DMS53 treated with DMSO at 0.1 percent for 48 hours (cell line): ENCODE measurements around the gene CLK2.
"Not testable (repeated sequence)": the region's sequence is repeated elsewhere in the genome, so short reads cannot be mapped to it uniquely, and the experiment has no call there.

ENCODE experiments used
- DNase-seq: peaks from one replicate; lab custom pipeline; 2025; ENCODE audit not compliant: unreplicated experiment; lab: John Stamatoyannopoulos, UW

Gene CLK2

DNA sequence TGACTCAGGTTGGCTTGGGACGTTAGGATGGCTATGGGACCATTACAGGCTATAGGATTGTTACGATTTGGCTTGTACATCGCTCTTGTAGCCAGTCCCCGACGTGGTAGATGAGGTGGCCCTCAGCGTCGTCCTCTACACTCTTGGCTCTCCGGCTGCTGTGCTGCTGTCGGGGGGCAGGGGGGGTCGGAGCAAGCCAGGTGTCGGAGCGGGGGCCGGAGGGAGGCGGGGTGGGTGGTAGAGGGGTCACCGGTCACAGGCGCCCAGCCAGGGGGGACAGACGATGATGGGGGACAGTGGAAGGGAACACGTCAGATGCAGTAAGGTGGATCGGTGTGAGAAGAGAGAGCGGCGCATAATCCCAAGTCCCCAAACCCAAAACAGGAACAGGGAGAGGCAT, 4.7 kb downstream of the CLK2 start:
- no peak for DNase-seq

DNA sequence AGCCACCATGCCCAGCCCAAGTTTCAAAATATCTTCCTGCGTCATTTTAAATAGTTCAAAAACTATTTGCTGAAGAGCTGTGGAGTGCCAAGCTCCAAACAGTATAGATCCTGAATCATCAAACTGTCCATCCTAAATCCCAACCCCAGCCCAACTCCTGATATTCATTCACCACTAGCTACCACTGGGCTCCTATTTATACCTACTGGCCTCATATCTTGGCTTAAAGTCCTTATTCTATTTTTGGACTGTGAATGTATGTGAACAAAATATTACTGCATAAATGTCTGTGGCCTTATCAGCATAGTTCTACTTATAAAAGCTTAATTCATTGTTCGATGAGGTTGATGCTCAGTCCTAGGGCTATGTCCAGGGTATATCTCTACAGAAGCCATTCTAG, 5.9 kb downstream of the CLK2 start:
- DNase-seq: no peak

DNA sequence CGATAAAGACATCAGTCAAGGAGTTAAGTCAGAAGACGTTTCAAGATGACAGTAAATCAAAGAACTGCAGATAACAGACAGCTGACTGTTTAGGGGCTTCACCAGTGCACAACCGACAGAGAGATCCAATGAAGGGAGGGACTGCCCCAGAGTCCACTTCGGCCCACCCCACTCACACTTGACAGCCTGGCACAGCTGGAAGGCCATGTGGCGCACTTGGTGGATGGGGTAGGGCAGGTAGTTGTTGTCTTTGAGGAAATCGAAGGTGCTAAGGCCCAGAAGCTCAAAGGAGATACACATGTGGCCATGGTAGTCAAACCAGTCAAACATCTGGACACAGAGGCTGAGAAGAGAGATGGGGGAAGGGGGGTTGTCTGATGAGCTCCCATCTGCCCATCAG, 6.8 kb downstream of the CLK2 start:
- no peak for DNase-seq

DNA sequence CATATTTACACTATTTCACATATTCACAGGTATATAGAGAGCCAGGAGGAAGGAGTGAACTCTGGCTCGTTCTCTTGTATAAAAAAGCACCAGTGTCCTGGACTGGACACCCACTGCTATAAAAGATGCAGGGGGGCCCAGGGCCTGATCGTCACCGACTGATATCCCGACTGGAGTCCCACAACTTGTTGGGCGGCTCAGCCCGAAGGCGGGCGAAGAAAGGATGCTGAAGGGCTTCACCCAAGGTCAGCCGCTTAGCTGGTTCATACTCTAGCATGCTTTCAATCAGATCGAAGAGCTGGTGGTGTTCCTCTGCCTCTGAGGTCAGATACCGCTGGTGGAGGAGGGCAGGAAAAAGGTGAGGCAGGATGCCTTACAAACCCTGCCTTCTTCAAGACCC, 10.2 kb downstream of the CLK2 start:
- no peak for DNase-seq

DNA sequence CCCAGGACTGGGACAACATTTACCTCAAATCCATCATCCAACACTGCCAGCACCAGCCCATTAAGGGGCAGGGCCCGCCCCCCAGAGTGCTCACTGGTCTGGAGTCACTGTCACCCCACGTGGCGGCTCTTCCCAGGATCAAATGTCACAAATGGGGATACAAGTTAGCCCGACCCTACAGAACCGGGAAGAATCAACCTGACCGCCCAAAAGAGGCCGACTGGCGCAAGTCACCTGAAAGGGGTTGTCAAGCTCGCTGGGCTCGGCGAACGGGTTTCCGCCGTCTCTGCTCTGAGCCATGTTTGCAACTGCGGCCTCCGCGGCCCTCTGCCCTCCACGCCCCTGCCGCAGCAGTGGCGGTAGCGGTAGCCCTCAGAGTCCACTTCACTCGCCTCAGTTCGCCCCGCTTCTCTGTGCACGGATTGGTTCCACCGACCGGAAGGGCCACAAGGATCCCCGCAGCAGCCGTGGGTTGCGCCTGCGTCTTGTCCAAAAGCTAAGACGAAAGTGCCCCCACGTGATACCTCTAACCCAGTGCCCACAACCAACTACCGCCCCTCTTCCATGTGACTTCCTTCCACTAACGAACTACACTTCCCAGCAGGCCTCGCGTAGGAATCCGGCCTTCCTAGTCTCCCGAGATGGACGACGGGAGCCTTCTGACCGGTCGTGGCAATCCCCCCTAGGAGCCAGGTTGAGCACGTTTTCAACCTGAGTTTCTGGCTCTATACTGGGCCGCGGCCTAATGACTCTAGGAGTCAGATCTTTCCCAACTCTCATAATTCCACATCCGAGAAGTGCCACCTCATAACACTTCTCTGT, 11.2 kb downstream of the CLK2 start, which contains the start of gene SCAMP3:
Gene SCAMP3, minus strand, starts transcription at position 509 of the 822 bp plus-strand sequence. Its CDS starts 209 bp downstream, at position 300.
- DNase-seq: peak; percentile 96

DNA sequence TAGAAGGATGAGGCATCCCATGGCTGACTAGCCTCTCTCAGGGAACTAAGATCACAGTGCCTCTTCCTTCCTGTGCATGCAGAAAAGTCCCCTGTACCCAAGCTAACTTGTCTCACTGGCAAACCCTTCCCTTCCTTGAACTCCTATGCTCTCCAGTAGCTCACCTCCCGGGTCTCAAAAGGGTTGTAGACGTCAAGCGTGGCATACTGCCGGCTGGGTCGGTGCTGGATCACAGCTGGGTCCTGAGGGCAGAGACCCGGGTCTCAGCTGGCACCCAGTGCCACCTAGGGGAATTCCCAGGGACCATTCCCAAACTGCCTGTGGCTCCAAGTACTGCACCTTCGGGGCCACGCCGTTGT, 11.8 kb downstream of the CLK2 start:
- no peak for DNase-seq

DNA sequence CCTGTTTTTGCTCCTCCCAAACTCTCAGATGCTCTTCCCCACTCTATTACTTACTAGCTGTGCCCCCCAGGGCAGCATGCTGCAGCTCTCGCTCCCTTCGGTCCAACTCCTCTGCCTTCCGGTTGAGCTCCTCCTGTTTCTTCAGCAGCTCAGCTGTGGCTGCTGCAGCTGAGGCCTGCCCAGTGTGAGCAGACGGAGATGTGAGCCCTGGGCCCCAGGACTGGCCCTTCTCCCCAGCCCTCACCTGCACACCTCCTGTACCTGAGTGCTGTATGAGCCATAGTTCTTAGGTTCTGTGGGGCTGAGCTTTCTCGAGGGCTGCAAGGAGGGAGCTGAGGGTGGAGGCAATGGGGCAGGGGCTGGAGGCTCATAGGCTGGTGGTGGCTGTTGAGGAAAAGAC, 13.0 kb downstream of the CLK2 start:
- DNase-seq: no peak

DNA sequence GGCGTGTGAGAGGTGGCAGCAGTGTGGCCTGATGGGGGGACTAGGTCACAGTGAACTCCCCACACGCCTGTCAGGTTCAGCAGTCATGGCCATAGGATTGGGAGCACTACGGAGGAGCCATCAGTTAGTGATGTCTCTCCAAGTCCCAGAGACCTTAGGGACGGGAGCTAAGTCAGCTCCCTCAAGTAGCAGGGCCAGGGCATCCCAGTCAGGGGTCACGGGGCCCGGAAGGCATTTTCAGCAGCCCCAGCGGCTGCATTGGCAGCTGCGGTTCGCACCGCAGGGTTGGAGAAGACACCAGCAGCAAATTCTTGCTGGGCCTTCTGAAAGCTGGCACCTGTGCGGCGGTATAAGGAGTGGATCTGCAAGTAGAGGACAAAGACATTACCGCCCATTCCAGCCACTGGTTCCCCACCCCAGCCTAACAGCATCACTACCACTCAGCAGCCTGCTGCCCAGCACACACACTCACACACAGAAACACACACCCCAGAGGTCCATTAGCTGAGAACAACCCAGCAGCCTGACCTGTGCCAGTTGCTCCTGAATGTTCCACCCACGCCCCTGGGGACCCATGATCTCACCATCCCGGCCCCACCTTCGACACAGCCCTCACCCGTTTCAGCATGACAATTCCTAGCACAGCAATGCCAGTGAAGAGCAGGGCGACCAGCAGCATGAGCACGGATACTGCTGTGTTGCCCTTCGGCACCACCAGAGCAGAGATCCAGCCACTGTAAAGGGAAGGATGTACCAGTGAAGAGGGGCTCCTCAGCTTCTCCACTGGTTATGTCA, 17.0 kb downstream of the CLK2 start:
- no peak for DNase-seq

DNA sequence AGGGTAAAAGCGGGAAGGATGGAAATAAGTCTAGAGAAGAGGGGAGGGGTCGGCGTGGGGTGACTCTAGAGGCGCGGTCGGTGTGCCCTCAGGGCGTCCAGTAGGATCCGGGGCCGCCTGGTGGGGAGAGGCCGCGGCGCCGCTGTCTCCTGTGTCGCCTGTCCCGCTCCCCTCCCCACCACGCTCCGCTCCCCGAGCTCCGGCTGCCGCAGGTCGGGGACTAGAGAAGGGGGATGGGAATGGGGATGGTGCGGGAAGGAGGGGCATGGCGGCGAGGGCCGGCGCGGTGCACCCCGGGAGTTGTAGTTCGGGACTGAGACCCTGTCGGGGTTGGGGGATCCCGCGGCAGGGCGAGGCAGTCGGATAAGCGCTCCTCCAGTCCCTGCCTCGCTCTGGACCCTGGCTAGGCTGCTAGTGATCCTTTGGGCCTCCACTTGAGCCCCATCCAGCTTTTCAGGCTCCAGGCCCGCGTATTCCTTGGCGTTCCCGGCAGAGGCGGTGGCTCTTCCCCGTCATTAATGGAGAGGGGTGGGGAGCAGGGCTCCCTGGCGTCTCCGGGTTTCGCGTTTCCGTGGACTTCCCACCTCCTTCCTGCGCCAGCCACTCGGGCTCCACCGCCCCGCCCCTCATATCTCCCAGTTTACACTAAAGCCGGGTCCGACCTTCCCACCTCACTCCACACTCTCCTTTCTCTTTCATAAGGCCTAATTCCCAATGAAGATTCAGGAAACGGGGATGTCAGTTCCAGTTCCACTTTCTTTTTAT, 17.9 kb downstream of the CLK2 start, which contains the start of gene ENTREP3:
Gene ENTREP3, minus strand, starts transcription at position 241 of the 765 bp plus-strand sequence. CDS start 606 bp downstream, outside the sequence.
- peak; percentile 73 for DNase-seq

DNA sequence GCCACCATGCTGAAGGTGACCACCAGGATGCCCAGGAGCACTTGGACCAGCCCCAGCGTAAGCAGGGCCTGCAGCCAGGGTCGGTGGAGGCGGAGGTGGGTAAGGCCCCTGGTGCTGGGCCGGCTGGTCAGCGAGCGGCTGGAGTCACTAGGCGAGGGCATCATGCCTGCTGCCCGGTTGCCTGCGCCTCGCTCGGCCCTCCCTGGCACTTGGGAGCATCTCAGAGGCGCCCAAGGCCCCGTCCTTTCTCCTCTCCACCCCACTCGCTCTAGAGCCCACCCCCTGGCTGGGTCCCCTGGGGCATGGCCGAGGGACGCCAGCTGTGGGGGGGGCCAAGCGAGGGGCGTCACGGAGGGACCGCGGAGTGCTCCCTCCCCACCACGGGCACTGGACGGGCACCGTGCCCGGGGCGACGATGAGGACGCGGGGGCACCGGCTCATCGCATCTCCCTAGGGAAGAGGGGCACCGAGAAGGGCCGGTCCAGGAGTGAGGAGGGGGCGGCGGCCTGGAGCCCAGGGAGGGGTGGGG, 18.5 kb downstream of the CLK2 start:
- no peak for DNase-seq

DNA sequence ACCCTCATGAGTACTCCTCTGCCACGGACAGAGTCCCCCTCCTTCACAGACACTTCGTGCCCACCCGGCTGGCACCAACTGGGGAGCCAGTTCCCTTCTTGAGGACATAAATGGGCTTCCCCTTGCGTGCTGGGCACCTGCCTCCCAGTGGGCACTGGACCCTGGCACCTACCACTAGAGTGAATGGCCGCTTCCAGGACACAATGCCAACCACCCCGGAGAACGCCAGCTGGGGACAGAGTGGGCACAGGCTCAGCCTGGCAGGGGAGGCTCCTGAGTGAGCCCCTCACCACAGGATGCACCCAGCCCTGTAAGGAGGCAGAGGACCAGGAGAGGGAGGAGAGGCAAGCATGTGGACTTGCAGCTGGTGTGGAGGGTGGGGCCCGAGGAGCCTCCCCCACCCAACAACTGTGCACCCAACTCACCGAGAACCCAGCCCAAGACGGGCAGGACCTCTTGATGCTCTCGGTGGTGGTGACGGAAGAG, 19.0 kb downstream of the CLK2 start:
- DNase-seq: no peak

DNA sequence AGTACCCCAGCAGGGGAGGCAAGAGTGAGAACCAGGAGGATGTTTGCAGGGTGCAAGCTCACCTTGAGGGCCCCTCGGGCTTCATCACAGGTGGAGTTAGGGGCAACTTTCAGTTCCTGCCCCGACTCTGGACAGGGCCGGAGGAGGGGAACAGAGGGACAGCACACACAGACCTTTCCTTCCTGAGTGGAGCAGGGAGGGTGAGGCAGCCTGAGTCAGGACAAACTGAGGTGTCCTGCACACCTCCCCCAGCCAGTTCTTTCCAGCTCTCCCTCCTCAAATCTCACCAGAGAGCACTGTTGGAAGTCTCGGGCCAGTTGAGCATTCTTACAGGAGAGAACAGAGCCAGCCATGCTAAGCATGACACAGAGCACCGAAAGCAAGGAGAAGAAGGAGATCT, 19.5 kb downstream of the CLK2 start:
- no peak for DNase-seq

DNA sequence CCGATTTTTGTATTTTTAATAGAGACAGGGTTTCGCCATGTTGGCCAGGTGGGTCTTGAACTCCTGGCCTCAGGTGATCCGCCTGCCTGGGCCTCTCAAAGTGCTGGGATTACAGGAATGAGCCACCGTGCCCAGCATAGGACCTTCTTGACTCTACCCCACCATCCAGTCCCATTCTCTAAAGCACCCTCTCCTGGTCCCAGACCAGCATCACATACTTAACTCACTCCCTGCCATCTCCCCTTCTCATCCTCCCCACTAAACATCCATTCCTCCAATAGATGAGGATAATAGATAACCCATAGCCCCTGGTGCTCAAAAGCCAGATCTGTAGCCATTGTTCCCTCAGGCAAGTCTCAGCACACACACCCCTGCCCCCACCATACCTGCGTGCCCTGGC, 20.1 kb downstream of the CLK2 start:
- DNase-seq: no peak

DNA sequence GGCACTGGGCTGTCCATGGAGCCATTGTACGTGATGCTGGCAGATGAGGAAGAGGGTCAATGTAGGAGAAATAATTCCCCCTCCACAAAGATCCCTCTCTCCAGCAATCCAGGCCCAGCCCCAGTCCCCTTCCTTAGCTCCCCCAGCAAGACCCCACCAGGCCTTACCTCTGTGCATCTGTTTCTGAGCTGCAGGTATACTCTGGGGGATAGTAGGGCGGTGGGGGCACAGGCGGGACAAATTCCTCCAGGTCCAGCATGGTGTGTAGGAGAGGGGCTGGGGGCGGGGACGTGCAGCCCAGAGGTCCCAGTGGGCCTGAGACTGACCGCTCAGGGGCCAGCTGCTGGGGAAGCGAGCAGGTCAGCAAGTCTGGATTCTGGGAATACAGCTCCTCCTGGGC, 21.7 kb downstream of the CLK2 start:
- no peak for DNase-seq

DNA sequence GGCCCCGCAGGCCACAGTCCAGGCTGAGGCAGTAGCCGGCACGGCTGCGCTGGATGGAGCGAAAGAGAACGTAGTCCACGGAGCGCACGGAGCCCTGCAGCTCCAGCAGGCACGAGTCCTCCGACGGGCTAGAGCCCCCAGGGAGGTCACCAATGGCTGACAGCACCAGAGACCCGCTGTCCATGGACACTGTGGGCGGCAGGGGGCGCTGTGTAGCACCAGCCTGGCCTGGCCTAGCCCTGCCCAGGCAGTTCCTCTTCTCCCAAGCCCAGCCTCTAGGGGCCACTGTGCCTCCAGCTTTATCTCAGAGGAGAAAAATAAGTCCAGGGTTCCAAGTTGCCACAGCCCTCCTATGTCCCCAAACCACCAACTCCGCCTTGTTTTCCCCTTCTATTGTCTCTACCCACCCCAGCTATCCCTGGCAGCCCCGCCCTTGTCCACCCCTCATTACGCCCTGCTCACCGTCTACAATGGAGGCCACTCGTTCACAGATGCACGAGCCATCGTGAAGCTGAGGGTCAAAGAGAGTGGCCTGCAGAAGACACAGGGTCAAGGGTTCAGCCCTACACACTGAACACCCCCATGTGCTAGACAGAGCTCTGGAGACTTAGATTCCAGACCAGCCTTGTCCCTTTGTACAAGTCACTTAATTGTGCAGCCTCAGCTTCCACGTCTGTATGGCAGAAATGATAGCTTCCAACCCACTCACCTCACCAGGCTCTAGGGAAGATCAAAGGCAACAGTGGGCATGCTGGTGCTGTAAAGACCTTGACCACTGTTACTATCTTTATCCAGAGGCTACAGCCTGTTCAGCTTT, 22.5 kb downstream of the CLK2 start:
- peak; percentile 89 for DNase-seq

DNA sequence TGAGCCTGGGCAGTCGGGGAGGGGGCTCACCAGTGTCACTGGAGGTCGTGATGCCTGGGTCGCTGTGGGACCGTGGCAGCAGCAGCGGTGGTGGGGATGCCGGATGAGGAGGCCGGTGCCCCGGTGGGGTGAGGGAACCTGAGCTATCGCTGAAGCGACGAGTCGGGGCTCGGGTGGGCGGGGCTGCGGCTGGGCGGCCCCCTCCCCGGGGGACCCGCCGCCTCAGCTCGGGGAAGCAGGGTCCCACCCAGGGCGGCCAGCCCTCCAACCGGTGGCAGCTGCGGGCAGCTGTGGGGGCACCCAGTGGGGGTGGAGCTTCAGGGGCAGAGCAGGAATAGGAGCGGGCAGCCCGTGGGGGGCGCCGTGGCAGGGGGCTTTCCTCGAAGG, 23.1 kb downstream of the CLK2 start:
- no peak for DNase-seq

DNA sequence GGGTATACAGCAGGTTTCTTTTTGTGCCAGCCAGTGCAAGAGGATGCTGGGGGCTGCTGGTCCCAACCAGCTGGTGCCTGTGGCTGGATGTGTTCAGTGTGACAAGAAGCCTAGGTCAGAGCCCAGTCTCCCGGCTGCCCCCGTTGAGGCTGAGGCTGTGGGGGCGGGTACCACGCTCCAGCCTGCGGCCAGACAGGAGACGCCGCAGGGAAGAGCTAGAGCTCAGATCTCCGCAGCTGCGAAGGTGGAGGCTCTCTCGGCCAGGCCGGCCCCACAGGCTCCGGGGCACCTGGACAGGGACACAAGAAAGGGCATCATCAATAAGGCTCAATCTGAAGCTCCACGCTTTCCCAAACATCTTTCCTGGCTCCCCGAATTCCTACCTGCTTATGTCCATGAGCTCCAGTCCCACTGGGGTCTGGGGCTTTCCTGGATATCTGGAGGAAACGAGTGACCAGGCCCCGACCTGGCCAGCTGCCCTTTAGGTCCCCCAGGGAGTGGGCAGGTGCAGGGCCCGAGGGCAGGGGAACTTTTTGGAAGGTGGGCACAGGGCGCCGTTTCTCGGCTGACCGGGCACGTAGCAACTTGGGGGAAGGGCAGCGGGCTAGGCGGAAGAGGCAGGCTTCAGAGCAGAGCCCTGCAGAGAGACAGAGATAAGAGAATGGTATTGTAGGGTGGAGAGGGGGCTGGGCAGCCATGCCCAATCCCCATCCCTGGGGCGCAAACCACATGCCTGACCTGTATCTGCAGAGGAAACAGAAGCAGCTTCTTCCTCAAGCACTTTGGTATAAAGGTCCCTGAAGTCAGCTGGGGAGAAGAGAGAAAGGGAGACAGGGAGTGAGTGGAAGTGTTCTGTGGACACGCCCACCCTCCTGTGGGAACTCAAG, 25.4 kb downstream of the CLK2 start:
- DNase-seq: no peak

DNA sequence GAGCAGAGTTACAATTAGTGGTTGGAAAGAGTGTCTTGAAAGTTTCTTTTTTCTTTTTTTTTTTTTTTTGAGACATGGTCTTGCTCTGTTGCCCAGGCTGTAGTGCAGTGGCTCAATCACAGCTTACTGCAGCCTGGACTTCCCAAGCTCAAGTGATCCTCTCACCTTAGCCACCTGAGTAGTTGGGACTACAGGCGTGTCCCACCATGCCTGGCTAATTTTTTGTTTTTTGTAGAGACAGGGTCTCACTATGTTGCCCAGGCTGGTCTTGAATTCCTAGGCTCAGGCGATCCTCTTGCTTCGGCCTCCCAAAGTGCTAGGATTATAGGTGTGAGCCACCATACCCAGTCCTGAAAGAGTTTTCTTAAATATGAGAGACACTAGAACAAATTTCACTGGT, 26.5 kb downstream of the CLK2 start:
- DNase-seq: not testable (repeated sequence)

DNA sequence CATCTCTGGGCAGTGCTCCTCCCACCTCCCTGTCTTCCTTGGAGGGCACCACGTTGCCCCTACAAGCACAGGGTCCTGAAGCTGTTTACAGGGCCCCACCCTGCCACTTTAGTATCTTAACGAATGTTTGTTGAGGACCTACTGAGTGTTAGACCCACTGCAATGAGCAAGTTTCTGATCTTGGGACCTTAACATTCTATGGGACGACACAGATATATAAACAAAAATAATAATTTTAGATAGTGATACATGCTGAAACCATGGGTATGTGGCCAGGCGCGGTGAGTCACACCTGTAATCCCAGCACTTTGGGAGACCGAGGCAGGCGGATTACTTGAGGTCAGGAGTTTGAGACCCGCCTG, 28.2 kb downstream of the CLK2 start:
- DNase-seq: no peak
